GM23338 (cell line): Measurements from ENCODE around the gene DCLK1. TPM values are rescaled to one million over a fixed set of nuclear protein-coding genes. Genes with fewer than 3 reads are reported as not detected.

Experiments
- ATAC-seq: fragments of 200-7000 bp; cut with Tn5 transposase; 3 replicates; pipeline ENCODE4 v1.9.1; 2020
- DNase-seq: peaks from one replicate; pipeline ENCODE4 v3.0.0-alpha.2; 2015; ENCODE audit warnings: low spot score
- H2AFZ ChIP-seq: fragments of 200-600 bp; sonication (generic); 2 replicates; pipeline ENCODE4 v1.8.0; 2016; ENCODE audit warnings: antibody characterized with exemption, mild to moderate bottlenecking, moderate library complexity
- H3F3A ChIP-seq: fragments of 200-600 bp; sonication (generic); replicated peaks from 2 replicates; pipeline ENCODE4 v1.8.0; 2017; ENCODE audit warnings: antibody characterized with exemption, mixed run types, low read depth
- H3K27ac ChIP-seq: fragments of 200-600 bp; sonication (generic); 2 replicates; pipeline ENCODE4 v1.6.1; 2016; ENCODE audit warnings: low read depth
- H3K27me3 ChIP-seq: fragments of 200-600 bp; sonication (generic); 2 replicates; pipeline ENCODE4 v1.8.0; 2016; ENCODE audit warnings: mild to moderate bottlenecking, mixed run types, moderate library complexity; ENCODE audit not compliant: insufficient read depth
- H3K36me3 ChIP-seq: fragments of 200-600 bp; sonication (generic); 2 replicates; pipeline ENCODE4 v1.8.0; 2016; ENCODE audit warnings: mild to moderate bottlenecking; ENCODE audit not compliant: insufficient read depth
- H3K4me1 ChIP-seq: fragments of 200-600 bp; sonication (generic); 2 replicates; pipeline ENCODE4 v1.8.0; 2016; ENCODE audit warnings: mild to moderate bottlenecking, moderate library complexity; ENCODE audit not compliant: insufficient read depth
- H3K4me2 ChIP-seq: fragments of 200-600 bp; sonication (generic); 2 replicates; pipeline ENCODE4 v1.7.1; 2017; ENCODE audit warnings: mixed run types
- H3K4me3 ChIP-seq: fragments of 200-600 bp; sonication (generic); 2 replicates; pipeline ENCODE4 v1.6.1; 2016; ENCODE audit warnings: mixed run types
- H3K79me2 ChIP-seq: fragments of 200-600 bp; sonication (generic); replicated peaks from 2 replicates; pipeline ENCODE4 v1.8.0; 2017; ENCODE audit warnings: mild to moderate bottlenecking; ENCODE audit not compliant: insufficient read depth
- H3K9me2 ChIP-seq: fragments of 200-600 bp; sonication (generic); 2 replicates; pipeline ENCODE4 v1.8.0; 2017; ENCODE audit not compliant: insufficient read depth
- H4K20me1 ChIP-seq: fragments of 200-600 bp; sonication (generic); replicated peaks from 2 replicates; pipeline ENCODE4 v1.8.0; 2017; ENCODE audit warnings: mild to moderate bottlenecking; ENCODE audit not compliant: insufficient read depth
- H3K27ac Mint-ChIP-seq: 2 replicates; pipeline ENCODE4 v1.8.0; 2020; ENCODE audit warnings: inconsistent platforms, mild to moderate bottlenecking, moderate library complexity, mixed read lengths
- H3K27me3 Mint-ChIP-seq: 3 replicates; pipeline ENCODE4 v1.8.0; 2022; ENCODE audit warnings: low read depth, mild to moderate bottlenecking, moderate library complexity, mixed read lengths, inconsistent platforms; ENCODE audit not compliant: insufficient read depth, poor library complexity
- H3K36me3 Mint-ChIP-seq: 3 replicates; pipeline ENCODE4 v1.8.0; 2021; ENCODE audit warnings: low read depth, mild to moderate bottlenecking, inconsistent platforms, moderate library complexity, mixed read lengths
- H3K4me1 Mint-ChIP-seq: 3 replicates; pipeline ENCODE4 v1.8.0; 2020; ENCODE audit warnings: mild to moderate bottlenecking, inconsistent platforms, mixed read lengths
- H3K4me3 Mint-ChIP-seq: 3 replicates; pipeline ENCODE4 v1.8.0; 2021; ENCODE audit warnings: moderate library complexity, mild to moderate bottlenecking, inconsistent platforms, mixed read lengths
- H3K9me3 Mint-ChIP-seq: 3 replicates; pipeline ENCODE4 v1.8.0; 2020; ENCODE audit warnings: moderate library complexity, mild to moderate bottlenecking, inconsistent platforms, mixed read lengths
- CREB1 ChIP-seq: fragments of 250-450 bp; sonication (Bioruptor Pico); IDR thresholded peaks from 2 replicates; pipeline ENCODE4 v1.5.0; 2020; ENCODE audit warnings: low read depth, mild to moderate bottlenecking, moderate library complexity
- EZH2 ChIP-seq: fragments of 200-600 bp; sonication (generic); IDR thresholded peaks from one replicate; pipeline ENCODE4 v1.8.0; 2017; ENCODE audit warnings: antibody characterized with exemption, mild to moderate bottlenecking, low read depth; ENCODE audit not compliant: unreplicated experiment
- EZH2phosphoT487 ChIP-seq: fragments of 200-600 bp; sonication (generic); IDR thresholded peaks from one replicate; pipeline ENCODE4 v1.8.1; 2018; ENCODE audit warnings: antibody characterized with exemption; ENCODE audit not compliant: unreplicated experiment
- JUNB ChIP-seq: IDR thresholded peaks from one replicate; pipeline ENCODE4 v1.6.1; 2016; ENCODE audit warnings: antibody characterized with exemption; ENCODE audit not compliant: unreplicated experiment
- NANOG ChIP-seq: IDR thresholded peaks from 2 replicates; pipeline ENCODE4 v1.6.1; 2016; ENCODE audit warnings: antibody characterized with exemption, borderline replicate concordance
- POLR2AphosphoS5 ChIP-seq: IDR thresholded peaks from 2 replicates; pipeline ENCODE4 v1.6.1; 2016; ENCODE audit warnings: antibody characterized with exemption, low read depth
- STAT1 ChIP-seq: IDR thresholded peaks from one replicate; pipeline ENCODE4 v1.6.1; 2016; ENCODE audit warnings: antibody characterized with exemption; ENCODE audit not compliant: unreplicated experiment
- ZNF114 ChIP-seq: fragments of 250-450 bp; sonication (Bioruptor Pico); IDR thresholded peaks from 2 replicates; pipeline ENCODE4 v1.5.0; 2020; ENCODE audit warnings: mild to moderate bottlenecking, moderate library complexity
- ZNF331 ChIP-seq: fragments of 250-450 bp; sonication (Bioruptor Pico); IDR thresholded peaks from 2 replicates; pipeline ENCODE4 v1.5.0; 2020; ENCODE audit warnings: low read depth, mild to moderate bottlenecking, moderate library complexity
- polyA plus RNA-seq: library from polyadenylated mRNA; unstranded; fragments of >200 nt; fragmentation: Nextera tagmentation; extraction: Ambion mirVana; gene quantifications from 2 replicates; pipeline ENCODE4 v1.2.1, GENCODE V29; 2016
- total RNA-seq: library from RNA; depleted of rRNA; stranded (reverse); fragments of >200 nt; shearing (Covaris generic); gene quantifications from 2 replicates; pipeline ENCODE4 v1.2.3, GENCODE V29; 2014
- TF ChIP-seq, protein P1 (sequence below): IDR thresholded peaks from 2 replicates; pipeline ENCODE4 v1.6.1; 2016; ENCODE audit warnings: antibody characterized with exemption
- TF ChIP-seq, protein P2 (sequence below): IDR thresholded peaks from one replicate; pipeline ENCODE4 v1.6.1; 2018; ENCODE audit warnings: antibody characterized with exemption; ENCODE audit not compliant: unreplicated experiment
- TF ChIP-seq, protein P3 (sequence below): fragments of 250-450 bp; sonication (Bioruptor Pico); IDR thresholded peaks from 2 replicates; pipeline ENCODE4 v1.5.0; 2020; ENCODE audit warnings: mild to moderate bottlenecking, moderate library complexity
- TF ChIP-seq, protein P4 (sequence below), 2 experiments: fragments of 200-600 bp in 1 of 2; sonication (generic) in 1 of 2; conservative IDR thresholded peaks; 2 replicates each; pipeline versions ENCODE4 v1.5.1 to v1.6.1; 2016 to 2017; ENCODE audit warnings: antibody characterized with exemption in 2 of 2, low read depth in 2 of 2, mild to moderate bottlenecking in 2 of 2, moderate library complexity in 1 of 2

The DCLK1 gene
- total and polyA plus RNA-seq, 2 experiments from 2014 or later: 13.1 to 57.7 TPM

DNA sequence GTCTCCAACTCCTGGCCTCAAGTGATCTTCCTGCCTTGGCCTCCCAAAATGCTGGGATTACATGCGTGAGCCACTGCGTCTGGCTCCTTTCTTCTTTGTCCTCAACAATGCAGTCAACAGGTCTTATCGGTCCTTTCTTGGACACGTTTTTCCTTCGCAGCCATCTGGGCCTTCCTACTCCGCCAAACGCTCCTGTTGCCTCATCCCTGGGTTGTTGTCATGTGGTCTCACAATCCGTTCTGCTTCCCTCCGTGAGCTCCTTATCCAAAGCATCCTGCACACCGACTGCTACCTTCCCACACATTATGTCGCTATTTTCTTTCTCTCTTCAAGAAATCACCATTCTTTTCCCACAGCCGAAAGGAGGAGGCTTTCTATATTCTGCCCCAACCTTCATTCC, 306.8 kb downstream of the DCLK1 start:
- no peak overlapping the region for H3K4me2 ChIP-seq
- no peaks in the 10 kb centered on the region for H3K9me3 Mint-ChIP-seq
- H3K79me2 ChIP-seq: no peaks in the 10 kb centered on the region
- no peaks in the 10 kb centered on the region for H4K20me1 ChIP-seq
- no peaks in the 10 kb centered on the region for H3K27me3 ChIP-seq
- no peaks in the 10 kb centered on the region for H3K9me2 ChIP-seq
- no peak overlapping the region for H3K27ac Mint-ChIP-seq
- no peak overlapping the region for H3K27ac ChIP-seq
- TF ChIP-seq, protein P1, sequence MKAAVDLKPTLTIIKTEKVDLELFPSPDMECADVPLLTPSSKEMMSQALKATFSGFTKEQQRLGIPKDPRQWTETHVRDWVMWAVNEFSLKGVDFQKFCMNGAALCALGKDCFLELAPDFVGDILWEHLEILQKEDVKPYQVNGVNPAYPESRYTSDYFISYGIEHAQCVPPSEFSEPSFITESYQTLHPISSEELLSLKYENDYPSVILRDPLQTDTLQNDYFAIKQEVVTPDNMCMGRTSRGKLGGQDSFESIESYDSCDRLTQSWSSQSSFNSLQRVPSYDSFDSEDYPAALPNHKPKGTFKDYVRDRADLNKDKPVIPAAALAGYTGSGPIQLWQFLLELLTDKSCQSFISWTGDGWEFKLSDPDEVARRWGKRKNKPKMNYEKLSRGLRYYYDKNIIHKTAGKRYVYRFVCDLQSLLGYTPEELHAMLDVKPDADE: no peak
- TF ChIP-seq CREB1 (CRISPR knock-in tag) (no peak), POLR2AphosphoS5 (no peak), ZNF331 (CRISPR knock-in tag) (no peak), NANOG (no peak), STAT1 (no peak), EZH2phosphoT487 (no peak), EZH2 (no peak), ZNF114 (CRISPR knock-in tag) (no peak), JUNB (no peak)
- TF ChIP-seq, protein P2, sequence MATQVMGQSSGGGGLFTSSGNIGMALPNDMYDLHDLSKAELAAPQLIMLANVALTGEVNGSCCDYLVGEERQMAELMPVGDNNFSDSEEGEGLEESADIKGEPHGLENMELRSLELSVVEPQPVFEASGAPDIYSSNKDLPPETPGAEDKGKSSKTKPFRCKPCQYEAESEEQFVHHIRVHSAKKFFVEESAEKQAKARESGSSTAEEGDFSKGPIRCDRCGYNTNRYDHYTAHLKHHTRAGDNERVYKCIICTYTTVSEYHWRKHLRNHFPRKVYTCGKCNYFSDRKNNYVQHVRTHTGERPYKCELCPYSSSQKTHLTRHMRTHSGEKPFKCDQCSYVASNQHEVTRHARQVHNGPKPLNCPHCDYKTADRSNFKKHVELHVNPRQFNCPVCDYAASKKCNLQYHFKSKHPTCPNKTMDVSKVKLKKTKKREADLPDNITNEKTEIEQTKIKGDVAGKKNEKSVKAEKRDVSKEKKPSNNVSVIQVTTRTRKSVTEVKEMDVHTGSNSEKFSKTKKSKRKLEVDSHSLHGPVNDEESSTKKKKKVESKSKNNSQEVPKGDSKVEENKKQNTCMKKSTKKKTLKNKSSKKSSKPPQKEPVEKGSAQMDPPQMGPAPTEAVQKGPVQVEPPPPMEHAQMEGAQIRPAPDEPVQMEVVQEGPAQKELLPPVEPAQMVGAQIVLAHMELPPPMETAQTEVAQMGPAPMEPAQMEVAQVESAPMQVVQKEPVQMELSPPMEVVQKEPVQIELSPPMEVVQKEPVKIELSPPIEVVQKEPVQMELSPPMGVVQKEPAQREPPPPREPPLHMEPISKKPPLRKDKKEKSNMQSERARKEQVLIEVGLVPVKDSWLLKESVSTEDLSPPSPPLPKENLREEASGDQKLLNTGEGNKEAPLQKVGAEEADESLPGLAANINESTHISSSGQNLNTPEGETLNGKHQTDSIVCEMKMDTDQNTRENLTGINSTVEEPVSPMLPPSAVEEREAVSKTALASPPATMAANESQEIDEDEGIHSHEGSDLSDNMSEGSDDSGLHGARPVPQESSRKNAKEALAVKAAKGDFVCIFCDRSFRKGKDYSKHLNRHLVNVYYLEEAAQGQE: no peak
- TF ChIP-seq, protein P3, sequence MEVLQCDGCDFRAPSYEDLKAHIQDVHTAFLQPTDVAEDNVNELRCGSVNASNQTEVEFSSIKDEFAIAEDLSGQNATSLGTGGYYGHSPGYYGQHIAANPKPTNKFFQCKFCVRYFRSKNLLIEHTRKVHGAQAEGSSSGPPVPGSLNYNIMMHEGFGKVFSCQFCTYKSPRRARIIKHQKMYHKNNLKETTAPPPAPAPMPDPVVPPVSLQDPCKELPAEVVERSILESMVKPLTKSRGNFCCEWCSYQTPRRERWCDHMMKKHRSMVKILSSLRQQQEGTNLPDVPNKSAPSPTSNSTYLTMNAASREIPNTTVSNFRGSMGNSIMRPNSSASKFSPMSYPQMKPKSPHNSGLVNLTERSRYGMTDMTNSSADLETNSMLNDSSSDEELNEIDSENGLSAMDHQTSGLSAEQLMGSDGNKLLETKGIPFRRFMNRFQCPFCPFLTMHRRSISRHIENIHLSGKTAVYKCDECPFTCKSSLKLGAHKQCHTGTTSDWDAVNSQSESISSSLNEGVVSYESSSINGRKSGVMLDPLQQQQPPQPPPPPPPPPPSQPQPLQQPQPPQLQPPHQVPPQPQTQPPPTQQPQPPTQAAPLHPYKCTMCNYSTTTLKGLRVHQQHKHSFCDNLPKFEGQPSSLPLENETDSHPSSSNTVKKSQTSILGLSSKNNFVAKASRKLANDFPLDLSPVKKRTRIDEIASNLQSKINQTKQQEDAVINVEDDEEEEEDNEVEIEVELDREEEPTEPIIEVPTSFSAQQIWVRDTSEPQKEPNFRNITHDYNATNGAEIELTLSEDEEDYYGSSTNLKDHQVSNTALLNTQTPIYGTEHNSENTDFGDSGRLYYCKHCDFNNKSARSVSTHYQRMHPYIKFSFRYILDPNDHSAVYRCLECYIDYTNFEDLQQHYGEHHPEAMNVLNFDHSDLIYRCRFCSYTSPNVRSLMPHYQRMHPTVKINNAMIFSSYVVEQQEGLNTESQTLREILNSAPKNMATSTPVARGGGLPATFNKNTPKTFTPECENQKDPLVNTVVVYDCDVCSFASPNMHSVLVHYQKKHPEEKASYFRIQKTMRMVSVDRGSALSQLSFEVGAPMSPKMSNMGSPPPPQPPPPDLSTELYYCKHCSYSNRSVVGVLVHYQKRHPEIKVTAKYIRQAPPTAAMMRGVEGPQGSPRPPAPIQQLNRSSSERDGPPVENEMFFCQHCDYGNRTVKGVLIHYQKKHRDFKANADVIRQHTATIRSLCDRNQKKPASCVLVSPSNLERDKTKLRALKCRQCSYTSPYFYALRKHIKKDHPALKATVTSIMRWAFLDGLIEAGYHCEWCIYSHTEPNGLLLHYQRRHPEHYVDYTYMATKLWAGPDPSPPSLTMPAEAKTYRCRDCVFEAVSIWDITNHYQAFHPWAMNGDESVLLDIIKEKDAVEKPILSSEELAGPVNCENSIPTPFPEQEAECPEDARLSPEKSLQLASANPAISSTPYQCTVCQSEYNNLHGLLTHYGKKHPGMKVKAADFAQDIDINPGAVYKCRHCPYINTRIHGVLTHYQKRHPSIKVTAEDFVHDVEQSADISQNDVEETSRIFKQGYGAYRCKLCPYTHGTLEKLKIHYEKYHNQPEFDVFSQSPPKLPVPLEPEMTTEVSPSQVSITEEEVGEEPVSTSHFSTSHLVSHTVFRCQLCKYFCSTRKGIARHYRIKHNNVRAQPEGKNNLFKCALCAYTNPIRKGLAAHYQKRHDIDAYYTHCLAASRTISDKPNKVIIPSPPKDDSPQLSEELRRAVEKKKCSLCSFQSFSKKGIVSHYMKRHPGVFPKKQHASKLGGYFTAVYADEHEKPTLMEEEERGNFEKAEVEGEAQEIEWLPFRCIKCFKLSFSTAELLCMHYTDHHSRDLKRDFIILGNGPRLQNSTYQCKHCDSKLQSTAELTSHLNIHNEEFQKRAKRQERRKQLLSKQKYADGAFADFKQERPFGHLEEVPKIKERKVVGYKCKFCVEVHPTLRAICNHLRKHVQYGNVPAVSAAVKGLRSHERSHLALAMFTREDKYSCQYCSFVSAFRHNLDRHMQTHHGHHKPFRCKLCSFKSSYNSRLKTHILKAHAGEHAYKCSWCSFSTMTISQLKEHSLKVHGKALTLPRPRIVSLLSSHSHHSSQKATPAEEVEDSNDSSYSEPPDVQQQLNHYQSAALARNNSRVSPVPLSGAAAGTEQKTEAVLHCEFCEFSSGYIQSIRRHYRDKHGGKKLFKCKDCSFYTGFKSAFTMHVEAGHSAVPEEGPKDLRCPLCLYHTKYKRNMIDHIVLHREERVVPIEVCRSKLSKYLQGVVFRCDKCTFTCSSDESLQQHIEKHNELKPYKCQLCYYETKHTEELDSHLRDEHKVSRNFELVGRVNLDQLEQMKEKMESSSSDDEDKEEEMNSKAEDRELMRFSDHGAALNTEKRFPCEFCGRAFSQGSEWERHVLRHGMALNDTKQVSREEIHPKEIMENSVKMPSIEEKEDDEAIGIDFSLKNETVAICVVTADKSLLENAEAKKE (CRISPR knock-in tag): no peak
- TF ChIP-seq, protein P4, sequence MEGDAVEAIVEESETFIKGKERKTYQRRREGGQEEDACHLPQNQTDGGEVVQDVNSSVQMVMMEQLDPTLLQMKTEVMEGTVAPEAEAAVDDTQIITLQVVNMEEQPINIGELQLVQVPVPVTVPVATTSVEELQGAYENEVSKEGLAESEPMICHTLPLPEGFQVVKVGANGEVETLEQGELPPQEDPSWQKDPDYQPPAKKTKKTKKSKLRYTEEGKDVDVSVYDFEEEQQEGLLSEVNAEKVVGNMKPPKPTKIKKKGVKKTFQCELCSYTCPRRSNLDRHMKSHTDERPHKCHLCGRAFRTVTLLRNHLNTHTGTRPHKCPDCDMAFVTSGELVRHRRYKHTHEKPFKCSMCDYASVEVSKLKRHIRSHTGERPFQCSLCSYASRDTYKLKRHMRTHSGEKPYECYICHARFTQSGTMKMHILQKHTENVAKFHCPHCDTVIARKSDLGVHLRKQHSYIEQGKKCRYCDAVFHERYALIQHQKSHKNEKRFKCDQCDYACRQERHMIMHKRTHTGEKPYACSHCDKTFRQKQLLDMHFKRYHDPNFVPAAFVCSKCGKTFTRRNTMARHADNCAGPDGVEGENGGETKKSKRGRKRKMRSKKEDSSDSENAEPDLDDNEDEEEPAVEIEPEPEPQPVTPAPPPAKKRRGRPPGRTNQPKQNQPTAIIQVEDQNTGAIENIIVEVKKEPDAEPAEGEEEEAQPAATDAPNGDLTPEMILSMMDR (conservative IDR thresholded peaks at IDR 0.05; ENCODE audit: low read depth in 2 of 2): no peak
- ATAC-seq: no peak
- H3K4me3 Mint-ChIP-seq: no peak overlapping the region
- peaks cover 16% of the 10 kb centered on the region; the same call in 2 of the 3 replicates for H3K36me3 Mint-ChIP-seq
- H3K4me1 Mint-ChIP-seq: peaks cover 8% of the 10 kb centered on the region
- DNase-seq: no peak
- H3K27me3 Mint-ChIP-seq: no peaks in the 10 kb centered on the region
- H3K4me3 ChIP-seq: no peak overlapping the region
- no peak overlapping the region for H2AFZ ChIP-seq
- no peaks in the 10 kb centered on the region for H3F3A ChIP-seq
- H3K4me1 ChIP-seq: no peaks in the 10 kb centered on the region; the same call in 1 of the 2 replicates
- H3K36me3 ChIP-seq: peaks cover 12% of the 10 kb centered on the region; the same call in 1 of the 2 replicates
